GM21529 (cell line): ENCODE results near the gene ARHGAP8.
"Not testable (repeated sequence)": the region's sequence is repeated elsewhere in the genome, so short reads cannot be mapped to it uniquely, and the experiment has no call there.

ENCODE experiments used
- ATAC-seq: cut with Tn5 transposase; IDR thresholded peaks from one replicate; pipeline ENCODE4 v1.9.1; 2021; ENCODE audit not compliant: unreplicated experiment

The ARHGAP8 gene

DNA sequence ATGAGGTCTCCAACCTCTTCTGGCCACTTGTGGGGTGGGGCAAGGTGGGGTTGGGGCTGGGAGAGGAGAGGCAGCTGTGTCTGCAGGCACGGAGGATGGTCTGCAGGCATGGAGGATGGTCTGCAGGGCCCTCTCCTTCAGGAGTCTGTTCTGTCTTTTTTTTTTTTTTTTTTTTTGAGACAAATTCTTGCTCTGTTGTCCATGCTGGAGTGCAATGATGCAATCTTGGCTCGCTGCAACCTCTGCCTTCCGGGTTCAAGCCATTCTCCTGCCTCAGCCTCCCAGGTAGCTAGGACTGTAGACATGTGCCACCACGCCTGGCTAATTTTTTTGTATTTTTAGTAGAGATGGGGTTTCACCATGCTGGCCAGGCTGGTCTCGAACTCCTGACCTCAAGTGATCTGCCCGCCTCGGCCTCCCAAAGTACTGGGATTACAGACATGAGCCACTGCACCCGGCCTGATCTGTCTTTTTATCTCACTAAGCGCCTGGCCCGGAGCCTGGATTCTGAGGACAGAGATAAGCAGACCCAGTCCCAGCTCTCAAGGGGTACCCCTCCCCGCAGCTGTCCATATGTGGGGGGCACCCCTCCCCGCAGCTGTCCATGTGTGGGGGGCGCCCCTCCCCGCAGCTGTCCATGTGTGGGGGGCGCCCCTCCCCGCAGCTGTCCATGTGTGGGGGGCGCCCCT, 47.7 kb downstream of the ARHGAP8 start:
- ATAC-seq = not testable (repeated sequence)

DNA sequence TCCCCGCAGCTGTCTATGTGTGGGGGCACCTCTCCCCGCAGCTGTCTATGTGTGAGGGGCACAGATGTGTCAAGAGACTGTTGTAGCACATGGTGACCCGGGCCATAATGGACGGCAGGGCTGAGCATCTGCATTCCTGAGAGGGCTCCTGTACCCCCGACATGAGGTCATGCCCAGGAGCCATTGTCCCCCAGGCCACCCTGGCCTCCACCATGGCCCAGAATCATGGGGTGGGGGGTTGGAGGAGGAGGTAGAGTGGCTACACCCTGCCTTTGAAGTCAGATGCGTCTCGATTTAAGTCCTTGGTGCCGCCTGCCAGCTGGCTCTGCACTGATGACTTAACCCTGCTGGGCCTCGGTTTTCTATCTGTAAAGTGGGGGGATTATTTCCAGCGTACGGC, 49.1 kb downstream of the ARHGAP8 start:
- no peak for ATAC-seq

DNA sequence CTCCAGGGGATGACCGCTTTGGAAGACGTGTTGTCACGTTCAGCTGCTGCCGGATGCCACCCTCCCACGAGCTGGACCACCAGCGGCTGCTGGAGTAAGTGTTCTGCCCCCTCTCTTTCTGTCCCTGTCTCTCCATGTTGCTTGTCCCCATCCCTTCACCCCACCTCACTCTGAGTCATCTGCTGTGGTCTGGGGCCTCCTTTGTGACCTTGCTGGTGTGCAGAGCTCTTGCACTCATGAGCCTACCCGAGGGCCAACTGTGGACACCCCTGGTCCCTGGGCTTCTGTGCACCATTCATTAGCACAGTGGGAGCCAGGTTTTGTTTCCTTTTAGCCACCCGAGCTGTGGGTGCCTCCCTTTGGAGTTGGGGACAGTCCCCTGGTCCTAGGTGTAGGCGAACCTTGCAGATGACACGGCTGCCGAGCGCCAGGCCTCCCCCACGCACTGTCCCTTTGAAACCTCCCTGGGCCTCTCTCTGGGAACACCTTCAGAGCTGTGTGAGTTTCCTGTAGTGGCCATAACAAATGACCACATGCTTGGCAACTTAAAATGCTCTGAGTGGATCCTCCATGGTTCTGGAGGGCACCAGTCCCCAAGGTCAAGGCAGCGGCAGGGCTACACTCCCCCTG, 49.8 kb downstream of the ARHGAP8 start:
- no peak for ATAC-seq

DNA sequence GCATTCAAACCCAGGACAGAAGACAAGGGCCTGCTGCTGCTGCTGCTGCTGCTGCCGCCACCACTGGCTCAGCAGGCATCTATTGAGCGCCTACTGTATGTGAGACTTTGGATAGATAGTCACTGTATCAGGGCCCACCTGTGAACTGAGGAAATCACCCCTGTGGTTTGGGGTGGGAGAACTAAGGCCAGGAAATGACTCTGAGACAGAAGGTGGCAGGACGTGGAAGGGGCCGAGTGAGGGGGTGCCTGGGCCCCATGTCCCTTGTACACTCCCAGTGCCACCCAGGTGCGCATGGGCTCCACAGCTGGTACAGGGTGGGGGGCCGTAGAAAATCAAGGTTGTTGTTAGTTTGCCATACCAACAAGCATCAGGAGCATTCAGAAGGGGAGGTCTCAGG, 50.6 kb downstream of the ARHGAP8 start:
- no peak for ATAC-seq

DNA sequence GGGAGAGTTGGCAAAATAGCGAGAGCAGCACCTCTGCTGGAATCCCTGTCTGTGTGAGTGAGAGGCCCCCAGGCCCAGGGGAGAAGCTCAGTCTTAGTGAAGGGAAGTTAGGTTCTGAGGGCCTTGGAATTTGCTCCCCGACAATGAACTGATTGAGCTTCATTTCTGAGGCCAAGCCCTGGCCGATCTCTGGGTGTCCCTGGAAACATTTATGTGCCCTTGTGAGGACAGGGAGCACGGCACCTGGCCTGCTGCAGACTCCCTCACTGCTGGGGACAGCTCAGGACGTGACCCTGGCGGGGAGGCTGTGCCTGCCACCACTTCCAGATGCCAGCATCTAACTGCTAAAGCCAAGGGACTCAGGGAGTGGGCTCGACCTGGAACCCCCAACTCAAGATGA, 52.0 kb downstream of the ARHGAP8 start:
- ATAC-seq = no peak

DNA sequence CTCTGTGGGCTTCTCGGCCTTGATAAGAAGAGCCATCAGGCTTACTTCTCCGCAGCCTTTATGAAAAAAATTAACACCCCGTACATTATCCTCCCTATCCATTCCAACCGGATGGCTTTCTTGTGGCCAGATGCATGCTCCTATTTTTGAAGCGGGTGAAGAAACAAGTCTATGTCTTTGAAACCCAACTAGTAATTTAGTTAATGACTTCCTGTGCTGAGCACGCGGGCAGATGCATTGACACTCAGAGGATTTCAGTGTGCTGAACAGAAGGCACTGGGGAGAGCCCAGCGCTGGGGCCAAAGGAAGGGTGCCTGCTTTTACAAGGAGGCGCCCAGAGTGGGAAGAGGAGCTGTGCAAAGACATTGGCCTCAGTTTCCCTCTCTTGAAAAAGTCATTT, 53.3 kb downstream of the ARHGAP8 start:
- no peak for ATAC-seq

DNA sequence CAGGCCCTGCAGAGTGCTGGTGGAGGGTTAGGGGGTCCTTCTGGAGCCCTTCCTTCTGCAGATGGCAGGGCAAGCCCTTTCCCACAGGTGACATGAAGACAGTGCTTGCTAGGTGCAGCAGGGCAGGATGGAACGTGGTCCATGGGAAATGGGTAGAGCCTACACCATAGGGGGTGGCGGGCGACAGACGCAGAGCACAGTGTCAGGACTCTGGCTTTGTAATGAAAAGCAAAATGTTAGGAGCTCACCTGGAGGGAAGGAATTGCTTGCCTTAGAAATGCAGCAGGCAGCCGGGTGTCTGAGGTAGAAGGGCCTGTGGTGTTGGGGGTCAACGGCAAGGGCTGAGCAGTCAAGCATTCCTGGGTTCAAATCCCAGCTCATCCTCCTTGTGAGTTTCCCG, 54.9 kb downstream of the ARHGAP8 start:
- no peak for ATAC-seq

DNA sequence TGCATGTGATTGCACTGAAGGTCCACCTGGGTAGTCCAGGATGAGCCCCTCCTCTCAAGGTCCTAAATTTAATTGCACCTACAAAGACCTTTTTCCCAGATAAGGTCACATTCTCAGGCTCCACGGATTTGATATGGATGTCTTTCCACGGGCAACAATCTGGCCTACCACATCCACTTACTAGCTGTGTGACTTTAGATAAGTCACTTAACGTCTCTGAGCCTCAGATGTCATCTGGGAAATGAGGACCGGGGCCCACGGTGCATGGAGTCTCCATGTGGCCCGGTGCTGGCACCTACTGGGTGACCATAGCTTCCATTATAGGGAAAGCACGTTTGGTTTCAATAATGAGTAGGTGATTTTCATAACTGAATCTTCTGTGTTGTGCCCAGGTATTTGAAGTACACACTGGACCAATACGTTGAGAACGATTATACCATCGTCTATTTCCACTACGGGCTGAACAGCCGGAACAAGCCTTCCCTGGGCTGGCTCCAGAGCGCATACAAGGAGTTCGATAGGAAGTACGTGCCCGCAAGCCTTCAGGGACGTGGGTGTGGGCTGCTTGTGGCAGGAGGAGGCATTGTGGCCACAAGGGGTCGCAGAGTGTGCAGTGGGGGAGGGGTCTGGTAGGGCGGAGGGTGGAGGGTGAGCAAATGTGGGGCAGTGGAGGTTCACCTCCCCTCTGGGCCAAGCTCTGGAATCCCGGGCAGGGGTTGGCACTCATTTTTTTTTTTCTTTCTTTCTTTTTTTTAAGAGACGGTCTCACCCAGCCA, 55.7 kb downstream of the ARHGAP8 start:
- ATAC-seq = no peak

DNA sequence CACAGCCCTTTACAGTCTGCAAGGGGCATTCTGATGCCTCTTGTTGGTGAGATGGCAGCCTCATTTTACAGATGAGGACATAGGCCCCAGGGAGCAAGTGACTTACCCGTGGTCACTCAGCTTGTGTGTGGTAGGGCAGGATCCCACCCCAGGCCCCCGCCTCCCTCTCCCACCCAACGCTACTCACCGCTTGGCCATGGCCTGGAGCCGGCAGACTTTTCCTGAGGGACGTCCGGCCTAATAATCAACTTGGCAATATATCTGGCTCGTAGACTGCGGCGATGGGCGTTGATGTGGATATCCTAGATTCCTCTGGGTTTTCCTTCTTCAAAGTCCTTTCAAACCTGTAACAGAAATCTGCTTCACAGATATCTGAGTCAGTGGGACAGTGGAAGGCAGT, 57.1 kb downstream of the ARHGAP8 start:
- no peak for ATAC-seq

DNA sequence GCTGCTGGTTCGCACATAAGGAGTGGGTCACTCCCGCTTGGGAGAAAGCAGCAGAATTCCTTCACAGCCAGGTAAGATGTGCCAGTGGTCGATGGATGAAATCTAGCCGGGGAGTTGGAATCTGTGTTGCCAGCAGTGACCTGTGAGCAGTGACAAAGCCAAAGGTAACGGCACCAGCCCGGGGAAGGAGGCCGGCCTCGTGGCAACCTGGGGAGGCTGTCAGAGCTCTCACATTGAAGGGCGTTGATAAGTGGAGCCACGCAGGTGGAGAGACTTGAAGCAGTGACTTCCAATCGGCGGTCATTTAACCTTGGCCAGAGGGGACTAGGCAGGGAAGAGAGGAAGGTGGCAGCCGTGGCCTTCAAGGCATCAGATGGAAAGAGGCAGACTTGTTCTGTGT, 58.8 kb downstream of the ARHGAP8 start:
- no peak for ATAC-seq

DNA sequence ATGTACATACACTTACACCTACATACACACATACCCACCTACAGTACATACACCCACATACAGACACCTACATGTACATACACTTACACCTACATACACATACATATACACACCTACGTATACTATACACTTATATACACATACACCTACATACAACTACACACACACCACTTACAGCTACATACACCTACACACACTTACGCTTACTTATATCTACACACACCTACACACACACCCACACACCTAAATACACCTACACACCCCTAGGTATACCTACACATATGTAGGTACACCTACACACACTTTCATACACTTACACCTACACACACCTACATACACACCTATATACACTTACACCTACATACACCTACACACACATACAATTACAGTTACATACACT, 61.0 kb downstream of the ARHGAP8 start:
- no peak for ATAC-seq

DNA sequence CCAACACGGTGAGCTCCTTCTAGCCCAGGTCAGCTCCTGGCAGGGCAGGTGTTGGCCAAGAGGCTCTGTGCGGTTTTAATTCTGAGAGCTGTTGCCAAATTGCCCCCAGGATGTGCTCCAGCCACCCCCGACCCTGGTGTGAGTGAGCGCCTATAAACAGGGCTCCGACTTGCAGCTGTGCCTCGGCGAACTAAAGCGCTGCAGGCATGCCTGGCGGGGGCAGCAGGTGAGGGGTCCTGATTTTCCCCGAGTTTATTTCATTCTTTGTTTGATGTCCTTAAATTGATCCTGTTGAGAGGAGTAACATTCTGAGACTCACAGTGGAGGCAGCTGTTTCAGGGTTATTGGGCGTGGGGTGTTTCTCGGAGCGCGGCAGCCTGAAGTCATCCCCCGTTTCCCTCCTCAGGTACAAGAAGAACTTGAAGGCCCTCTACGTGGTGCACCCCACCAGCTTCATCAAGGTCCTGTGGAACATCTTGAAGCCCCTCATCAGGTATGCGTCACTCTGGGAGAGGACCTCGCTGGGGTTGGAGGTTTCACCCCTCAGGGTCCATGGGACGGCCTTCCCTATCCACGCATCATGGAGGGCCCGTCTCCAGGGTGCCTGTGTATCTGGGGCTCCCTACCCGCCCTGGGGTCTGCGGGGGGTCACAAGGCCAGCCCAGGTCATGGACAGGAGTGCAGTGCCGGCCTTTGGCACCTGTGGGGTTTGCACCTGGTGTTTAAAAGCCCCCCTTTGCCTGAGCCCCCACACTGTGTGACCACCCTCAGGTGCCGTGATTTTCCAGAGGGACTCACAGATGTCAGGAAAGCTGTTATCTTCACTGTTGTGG, 62.1 kb downstream of the ARHGAP8 start:
- no peak for ATAC-seq

DNA sequence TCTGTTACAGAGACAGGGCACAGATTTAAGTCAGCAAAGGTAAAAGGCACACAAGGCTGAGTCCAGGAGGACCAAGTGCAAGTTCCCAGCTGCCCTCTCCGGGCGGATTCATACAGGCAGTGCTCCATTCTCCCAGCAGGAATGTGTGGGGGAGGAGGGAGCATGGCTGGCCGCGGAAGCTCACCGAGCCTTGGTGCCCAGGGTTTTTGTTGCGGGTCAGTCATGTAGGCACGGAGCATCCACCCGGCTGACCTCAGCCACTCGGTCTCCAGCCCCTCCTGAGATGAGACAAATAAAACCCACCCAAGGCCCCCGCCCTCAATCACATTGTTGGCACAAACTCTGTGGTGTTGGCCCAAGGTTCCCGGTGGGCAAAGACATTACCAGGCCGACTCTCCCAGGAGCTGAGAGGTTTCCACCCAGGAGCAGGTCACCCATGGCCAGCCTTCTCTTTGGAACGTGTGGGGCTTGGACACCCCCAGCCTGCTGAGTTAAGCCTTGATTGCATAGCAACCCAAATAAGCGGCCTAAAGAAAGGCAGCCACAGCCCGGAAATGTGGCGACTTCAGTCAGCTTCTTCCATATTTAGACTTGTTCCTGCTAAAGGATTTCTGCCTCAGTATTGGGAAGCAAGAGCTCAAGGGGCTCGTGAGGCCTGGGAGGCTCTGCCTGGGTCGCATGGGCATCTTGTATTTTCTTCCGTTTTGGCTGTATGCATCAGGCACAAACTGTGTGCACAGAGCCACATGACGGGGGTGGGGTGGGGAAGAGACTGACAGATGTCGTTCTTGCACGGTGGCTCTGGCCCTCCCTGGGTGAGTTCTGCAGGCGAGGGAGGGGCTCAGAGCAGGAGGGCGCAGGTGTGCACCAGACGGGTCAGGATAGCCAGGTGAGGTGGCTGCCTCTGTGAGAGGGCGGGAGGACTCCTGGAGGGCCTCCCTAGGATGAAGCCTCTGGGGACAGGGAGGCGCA, 63.0 kb downstream of the ARHGAP8 start:
- no peak for ATAC-seq

DNA sequence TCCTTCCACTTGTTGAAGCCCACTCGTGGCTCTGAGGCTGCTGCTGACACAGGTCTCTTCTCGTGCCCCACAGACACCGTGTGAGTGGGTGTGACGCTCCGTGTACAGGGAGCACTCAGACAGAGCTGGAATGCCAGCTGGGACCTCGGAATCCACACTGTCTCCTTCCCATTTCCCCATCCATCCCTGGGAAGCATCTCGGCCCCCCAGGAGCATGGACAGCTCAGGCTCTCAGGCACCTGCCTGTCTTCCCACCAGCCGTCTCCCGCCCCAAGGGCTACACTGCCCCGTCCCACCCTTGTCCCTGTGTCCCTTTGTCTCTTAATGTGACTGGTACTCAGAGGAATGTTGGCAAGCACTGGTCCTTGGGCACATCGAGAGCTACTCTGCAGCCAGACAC, 63.8 kb downstream of the ARHGAP8 start:
- no peak for ATAC-seq

DNA sequence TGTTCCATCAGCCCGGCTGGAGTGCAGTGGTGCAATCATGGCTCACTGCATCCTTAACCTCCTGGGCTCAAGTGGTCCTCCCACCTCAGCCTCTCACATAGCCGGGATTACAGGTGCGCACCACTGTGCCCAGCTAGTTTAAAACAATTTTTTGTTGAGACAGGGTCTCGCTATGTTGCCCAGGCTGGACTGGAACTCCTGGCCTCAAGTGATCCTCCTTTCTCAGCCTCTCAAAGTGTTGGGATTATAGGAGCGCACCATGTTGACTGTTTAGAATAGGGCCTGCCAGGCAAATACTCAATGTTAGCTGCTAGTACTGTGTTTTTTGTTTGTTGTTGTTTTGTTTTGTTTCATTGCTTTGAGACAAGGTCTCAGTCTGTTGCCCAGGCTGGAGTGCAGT, 66.4 kb downstream of the ARHGAP8 start:
- ATAC-seq = no peak

DNA sequence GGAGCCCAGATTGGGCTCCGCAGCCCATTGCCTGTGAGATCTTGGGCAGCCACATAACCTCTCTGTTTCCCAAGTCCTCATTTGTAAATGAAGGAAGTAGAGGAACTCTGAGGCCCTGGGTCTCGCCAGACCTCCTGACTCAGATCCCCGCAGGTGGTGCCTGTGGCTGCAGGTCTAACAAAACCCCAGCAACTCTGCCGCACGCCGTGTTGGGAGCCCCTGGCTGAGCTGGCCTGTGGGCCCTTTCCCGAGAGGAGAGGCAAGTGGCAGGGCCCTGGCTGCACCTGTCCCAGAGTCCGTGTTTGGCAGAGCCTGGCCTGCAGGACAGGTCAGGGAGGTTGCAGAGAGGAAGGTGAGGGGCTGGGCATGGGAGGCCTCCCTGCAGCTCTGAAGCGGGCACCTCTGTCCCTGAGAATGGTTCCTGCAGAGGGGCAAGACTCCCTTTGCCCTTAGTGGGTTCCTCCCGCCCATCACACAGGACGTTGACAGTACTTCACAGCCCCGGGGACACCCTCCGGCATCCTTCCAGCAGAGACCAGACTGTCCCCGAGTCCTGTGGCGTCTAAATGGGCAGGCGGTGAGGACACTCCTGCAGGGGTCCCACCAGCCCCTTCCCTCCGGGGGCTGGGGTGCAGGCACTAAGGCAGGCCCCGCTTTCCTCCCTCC, 67.7 kb downstream of the ARHGAP8 start:
- no peak for ATAC-seq

DNA sequence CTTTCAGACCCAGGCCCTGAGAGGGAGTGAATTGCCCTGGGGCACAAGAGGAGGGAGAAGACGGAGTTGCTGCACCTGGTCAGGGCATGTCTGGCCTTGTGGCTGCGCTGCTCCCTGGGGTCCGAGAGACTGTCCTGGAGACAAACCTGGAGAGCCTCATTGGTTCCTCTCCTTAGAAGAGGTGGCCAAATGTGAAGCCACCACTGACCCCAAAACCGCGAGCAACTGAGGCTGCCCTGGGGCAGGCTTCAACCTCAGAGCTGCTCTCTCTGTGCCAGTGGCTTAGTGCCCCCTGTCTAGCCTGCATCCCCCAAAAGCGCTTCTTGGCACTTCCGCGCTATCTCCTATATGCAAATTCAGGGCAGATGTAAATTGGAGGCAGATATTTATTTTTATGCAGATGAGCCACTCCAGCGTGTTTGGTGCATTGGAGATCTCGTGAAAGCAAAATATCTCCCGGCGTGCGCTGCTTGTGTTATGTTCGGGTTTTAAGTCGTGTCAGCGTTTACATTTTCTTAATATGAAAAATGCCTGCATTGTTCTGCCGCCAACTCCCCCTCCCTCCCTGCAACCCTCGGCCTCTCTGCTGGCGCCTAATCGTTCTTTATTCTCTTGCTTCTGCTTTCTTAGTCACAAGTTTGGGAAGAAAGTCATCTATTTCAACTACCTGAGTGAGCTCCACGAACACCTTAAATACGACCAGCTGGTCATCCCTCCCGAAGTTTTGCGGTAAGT, 69.5 kb downstream of the ARHGAP8 start:
- no peak for ATAC-seq

DNA sequence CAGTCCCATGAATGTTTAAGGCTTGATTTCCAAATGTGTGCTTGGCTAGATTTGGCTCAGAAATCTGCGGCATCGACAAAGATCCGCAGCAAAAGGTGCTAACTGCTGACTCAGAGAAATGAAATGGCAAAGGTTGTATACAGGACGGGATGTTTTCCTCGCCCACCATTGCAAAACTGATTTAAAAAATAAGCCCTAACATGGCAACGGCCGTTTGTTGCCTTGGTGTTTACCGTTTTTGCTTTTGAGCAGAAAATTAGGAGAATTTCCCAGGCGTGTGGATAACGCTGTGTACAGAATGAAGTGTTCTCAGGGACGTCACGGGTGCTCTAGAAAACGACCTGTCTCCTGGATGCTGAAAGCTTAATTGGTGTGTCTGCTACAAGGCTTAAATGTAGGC, 70.2 kb downstream of the ARHGAP8 start:
- ATAC-seq = no peak

DNA sequence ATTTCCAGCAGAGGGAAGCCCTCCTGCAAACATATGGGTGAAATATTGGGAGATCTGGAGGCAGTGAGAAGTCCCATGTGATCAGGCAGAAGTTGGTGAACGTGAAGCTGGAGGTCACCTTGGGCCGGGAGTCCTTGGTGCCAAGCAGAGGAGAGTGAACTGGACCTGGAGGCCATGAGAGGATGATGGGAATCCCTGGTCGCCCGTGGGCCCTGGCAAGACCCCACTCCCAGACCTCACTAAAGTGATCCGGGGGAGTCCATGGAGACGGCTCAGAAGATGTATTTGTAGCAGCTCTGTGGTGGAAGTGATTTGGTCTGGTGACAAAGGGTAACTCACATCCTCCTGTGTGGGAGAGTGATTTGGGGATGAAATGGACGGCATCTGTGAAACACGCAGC, 71.0 kb downstream of the ARHGAP8 start:
- ATAC-seq = no peak
